ENCODE data around the gene TRAPPC3. TPM values are rescaled to one million over a fixed set of nuclear protein-coding genes. Genes with fewer than 3 reads are reported as not detected.

TRAPPC3 gene
- total RNA-seq, 2 experiments from 2014 or later, result 43.8 to 53.8 TPM

DNA sequence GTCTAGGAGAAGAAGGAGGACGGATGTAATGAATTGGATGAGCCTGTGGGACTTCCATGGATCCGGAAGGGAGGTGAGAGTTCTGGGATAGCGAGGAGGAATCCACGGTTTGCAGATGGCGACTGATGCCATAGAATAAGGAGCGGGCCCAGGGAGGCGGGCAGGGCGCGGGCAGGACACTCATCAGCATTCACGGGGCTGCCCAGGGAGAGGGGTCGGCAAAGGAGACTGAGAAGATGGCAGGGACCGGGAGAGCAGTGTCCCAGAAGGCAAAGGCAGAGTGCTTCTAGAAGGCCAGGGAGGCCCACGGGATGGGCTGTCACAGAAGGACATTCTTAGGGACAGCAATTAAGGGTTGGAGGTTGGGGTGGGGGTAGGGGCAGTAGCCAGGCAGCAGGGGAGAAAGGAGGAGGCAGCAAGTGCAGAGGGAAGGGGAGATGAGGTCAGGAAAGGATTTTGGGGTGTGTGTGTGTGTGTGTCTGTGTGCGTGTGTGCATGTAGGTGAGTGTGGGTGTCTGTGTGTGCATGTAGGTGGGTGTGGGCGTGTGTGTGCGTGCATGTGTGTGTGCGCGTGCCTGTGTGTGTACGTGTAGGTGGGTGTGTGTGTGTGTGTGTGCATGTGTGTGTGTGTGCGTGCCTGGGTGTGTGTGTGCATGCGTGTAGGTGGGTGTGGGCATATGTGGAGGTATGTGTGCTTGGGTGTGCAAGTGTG lies 23.1 kb downstream of the TRAPPC3 start:
- no peak for ATAC-seq
- CTCF ChIA-PET, result no interaction called here

DNA sequence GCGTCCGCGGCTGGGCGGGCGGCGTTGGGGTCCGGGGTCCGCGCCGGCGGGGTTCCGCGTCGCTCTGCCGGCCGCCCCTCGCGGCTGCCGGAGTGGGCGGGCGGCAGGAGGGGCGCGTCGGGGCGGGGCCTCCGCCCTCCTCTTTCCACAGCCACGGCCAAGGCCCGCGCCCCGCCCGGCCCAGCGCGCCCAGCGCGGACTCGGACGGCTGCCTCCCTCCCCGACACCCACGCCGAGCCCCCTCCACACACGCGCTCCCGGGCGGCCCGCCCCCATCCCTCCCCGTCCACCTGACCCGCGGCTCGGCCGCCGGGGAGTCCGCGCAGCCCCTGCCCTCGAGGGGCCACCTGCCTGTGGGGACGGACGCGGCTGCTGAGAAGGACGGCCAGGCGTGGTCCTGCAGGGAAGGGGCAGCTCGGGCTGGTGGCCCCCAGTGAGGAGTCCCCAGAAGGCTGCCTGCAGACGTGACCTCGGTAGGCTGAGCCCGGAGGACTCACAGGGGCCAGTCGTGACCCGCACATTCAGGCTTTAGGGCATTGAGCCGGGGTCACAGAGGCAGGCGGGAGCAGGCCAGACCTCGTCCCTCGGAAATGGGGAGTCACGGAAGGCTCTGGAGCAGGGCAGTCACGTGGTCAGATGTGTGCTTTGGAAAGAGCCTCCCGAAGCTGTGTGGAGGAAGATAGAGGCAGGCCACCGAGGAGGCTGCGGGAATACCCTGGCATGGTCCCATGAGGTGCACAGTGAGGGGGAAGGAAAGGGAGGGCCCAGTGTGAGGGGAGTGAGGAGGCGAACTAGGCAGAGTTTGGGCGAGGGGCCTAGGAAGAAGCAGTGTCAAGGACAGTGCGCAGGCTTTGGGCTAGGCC lies 23.9 kb downstream of the TRAPPC3 start, which contains the start of gene COL8A2:
COL8A2 (minus strand) TSS at position 94 of the 863 bp plus-strand sequence. CDS start 24,980 bp downstream, outside the sequence.
- H3K36me3 Mint-ChIP-seq (ENCODE audit: low read depth), result no peaks in the 10 kb centered on the region
- peak within 1 kb of the TSS; percentile 15 for H3K4me3 Mint-ChIP-seq
- H3K4me1 Mint-ChIP-seq, result peaks cover 20% of the 10 kb centered on the region
- POLR2A ChIA-PET, result no interaction called here
- CTCF ChIA-PET, result no interaction called here
- H3K27me3 Mint-ChIP-seq, result peaks cover 41% of the 10 kb centered on the region
- ATAC-seq, result no peak
- intact Hi-C loops (cut with DNase I, micrococcal nuclease), result no loop called here
- H3K9me3 Mint-ChIP-seq (ENCODE audit: low read depth), result no peaks in the 10 kb centered on the region
- H3K27ac Mint-ChIP-seq, result no peak within 1 kb of the TSS
- no peak for DNase-seq

More for the DNA sequence above, 23.1 kb downstream of the TRAPPC3 start:
- Mint-ChIP-seq H3K4me3 (no peak overlapping the region), H3K27ac (no peak overlapping the region), H3K9me3 (ENCODE audit: low read depth) (no peaks in the 10 kb centered on the region), H3K27me3 (peaks cover 41% of the 10 kb centered on the region), H3K36me3 (ENCODE audit: low read depth) (no peaks in the 10 kb centered on the region), H3K4me1 (peaks cover 20% of the 10 kb centered on the region)
- POLR2A ChIA-PET, result interaction anchor here (0.6 kb wide), 1 partner anchor 180 kb away, joined by 3 read pairs; the partner anchor contains the start of gene SH3D21
- intact Hi-C loops (cut with DNase I, micrococcal nuclease), result no loop called here
- DNase-seq, result no peak

DNA sequence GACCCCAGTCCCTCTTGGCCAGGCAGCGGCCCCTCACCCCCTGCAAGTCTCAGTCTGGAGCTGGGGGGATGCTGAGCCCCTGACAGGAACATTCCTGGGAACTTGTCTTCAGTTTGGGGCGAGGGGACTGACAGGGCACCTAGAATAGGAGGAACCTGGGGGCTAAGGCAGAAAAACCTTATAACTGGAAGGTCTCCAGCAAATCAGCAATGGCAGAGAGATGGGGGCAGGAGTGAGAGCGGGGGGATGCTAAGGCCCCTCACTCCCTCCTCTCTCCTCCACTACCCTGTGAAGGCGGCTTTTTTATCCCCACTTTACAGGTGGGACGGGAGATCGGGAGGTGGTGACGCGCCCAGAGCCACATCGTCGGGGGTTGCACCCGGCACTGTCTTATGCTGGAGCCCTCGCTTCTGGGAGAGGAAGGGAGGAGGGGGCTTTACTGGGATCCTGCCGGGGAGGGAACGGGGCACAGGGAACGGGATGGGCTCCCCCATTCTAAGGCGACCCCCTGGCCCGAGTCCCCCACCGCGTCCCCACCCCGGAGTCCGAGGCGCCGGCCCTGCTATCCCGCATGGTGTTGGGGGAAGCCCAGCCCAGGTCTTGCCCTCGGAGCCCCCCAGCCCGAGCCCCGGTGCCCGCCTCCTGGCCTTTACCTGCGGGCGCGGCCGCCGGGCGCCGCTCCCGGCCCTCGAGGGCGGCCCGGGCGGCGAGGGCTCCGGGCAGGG lies 24.7 kb downstream of the TRAPPC3 start:
- H3K36me3 Mint-ChIP-seq (ENCODE audit: low read depth), result no peaks in the 10 kb centered on the region
- intact Hi-C loops (cut with DNase I, micrococcal nuclease), result no loop called here
- POLR2A ChIA-PET, result no interaction called here
- no peaks in the 10 kb centered on the region for H3K9me3 Mint-ChIP-seq (ENCODE audit: low read depth)
- no peak for DNase-seq
- CTCF ChIA-PET, result no interaction called here
- peaks cover 41% of the 10 kb centered on the region for H3K27me3 Mint-ChIP-seq
- H3K4me1 Mint-ChIP-seq, result peaks cover 20% of the 10 kb centered on the region
- no peak overlapping the region for H3K27ac Mint-ChIP-seq
- peak overlapping the region; percentile 15 for H3K4me3 Mint-ChIP-seq
- ATAC-seq, result no peak

DNA sequence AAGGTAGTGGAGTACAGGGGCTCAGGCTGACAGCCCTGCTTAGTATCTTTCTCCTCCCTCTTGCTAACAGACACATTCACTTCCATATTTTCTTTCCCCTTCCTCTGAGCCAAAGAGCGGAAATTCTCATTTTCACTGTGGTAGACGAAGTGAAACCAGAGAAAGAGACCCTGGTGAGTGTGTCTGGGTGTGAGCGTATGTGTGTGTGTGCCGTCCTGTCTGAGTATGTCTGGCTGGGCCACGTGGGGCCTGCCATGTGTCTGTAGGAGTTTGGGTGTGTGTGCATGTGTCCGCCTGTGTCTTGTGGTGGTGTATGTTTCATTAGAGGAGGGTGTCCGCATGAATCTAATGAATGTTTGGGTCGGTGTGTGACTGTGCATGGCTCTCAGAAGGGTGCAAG lies 25.9 kb downstream of the TRAPPC3 start:
- intact Hi-C loops (cut with DNase I, micrococcal nuclease), result no loop called here
- H3K4me3 Mint-ChIP-seq, result no peak overlapping the region
- peaks cover 41% of the 10 kb centered on the region for H3K27me3 Mint-ChIP-seq
- CTCF ChIA-PET, result no interaction called here
- no peaks in the 10 kb centered on the region for H3K9me3 Mint-ChIP-seq (ENCODE audit: low read depth)
- ATAC-seq, result peak; percentile 73
- no peak overlapping the region for H3K27ac Mint-ChIP-seq
- DNase-seq, result peak; percentile 51
- no peaks in the 10 kb centered on the region for H3K36me3 Mint-ChIP-seq (ENCODE audit: low read depth)
- POLR2A ChIA-PET, result interaction anchor here (0.7 kb wide), 1 partner anchor 12 kb away, joined by 3 read pairs; no protein-coding TSS in a partner anchor
- H3K4me1 Mint-ChIP-seq, result peaks cover 20% of the 10 kb centered on the region

DNA sequence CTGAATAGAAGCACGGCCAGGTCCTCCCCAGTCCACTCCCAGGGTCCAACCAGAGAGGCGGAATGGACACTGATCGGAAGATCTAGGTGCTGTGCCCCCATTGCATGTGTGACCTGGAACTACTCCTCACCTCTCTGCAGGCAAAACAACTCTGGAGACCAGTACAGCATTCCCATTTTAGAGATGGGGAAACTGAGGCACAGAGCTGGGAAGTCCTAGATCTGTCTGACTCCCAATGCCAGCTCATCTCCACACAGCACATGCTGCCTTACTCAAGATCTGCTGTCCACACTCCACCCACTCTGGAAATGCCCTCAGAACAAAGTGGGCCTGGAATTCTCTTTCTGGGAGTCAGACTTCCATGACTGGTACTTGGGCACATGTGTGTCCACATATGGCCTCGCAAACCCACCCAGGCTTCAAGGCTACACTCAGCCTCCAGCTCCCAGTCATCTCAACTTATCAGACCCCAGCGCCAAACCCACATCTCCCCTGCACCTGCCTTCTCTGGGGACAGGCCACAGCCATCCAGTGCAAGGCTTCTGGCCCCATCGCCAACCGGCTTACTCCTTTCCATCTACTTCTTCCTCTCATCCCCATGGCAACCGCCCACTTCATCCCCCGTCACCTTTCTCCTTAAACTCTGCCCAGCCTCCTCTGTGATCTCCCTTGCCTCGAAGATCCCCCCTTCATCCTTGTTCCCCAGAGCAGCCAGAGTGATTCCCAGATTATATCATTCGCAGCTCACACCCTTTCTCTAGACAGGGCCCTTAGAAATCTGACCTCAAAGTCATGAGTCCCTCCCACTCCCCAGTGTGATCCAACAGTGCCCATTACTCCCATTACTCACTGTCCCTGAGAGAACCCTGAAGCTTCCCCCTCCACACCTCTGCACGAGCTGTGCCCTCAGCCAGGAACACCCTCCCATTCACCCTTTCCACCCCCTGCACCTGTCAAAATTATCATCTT lies 26.9 kb downstream of the TRAPPC3 start:
- ATAC-seq (no peak), DNase-seq (no peak)
- intact Hi-C loops (cut with DNase I, micrococcal nuclease), result no loop called here
- no peaks in the 10 kb centered on the region for H3K36me3 Mint-ChIP-seq (ENCODE audit: low read depth)
- H3K4me3 Mint-ChIP-seq, result no peak overlapping the region
- no peaks in the 10 kb centered on the region for H3K9me3 Mint-ChIP-seq (ENCODE audit: low read depth)
- ChIA-PET CTCF (interaction anchor here (0.6 to 1.2 kb wide), 3 partner anchors 9 to 276 kb away, joined by 3 read pairs; partner anchors contain the start of gene LSM10), POLR2A (no interaction called here)
- H3K27me3 Mint-ChIP-seq, result peaks cover 41% of the 10 kb centered on the region
- H3K27ac Mint-ChIP-seq, result no peak overlapping the region
- H3K4me1 Mint-ChIP-seq, result peaks cover 20% of the 10 kb centered on the region

DNA sequence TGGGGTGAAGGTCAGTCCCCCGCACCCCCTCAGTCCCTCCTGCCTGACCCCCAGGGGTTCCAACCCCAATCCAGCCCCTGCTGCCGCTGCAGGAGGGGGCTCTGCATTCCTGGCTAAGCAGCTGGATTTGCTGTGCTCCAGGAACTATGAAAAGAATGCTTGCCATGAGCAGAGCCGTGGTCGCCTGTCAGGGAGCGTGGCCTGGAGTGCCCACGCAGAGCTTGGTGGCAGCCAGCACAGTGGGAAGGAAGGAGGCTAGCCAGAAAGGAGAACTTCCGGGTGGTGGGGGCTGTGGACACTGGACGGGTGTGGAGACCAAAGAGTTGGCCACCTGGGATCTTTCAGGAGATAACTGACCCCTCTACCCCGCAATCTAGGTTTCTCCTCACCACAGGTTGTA lies 29.8 kb downstream of the TRAPPC3 start:
- Mint-ChIP-seq H3K27me3 (peaks cover 27% of the 10 kb centered on the region), H3K27ac (no peak overlapping the region), H3K4me1 (peaks cover 10% of the 10 kb centered on the region), H3K4me3 (no peak overlapping the region), H3K36me3 (ENCODE audit: low read depth) (no peaks in the 10 kb centered on the region), H3K9me3 (ENCODE audit: low read depth) (no peaks in the 10 kb centered on the region)
- intact Hi-C loops (cut with DNase I, micrococcal nuclease), result no loop called here
- ATAC-seq, result no peak
- POLR2A ChIA-PET, result no interaction called here
- no peak for DNase-seq
- CTCF ChIA-PET, result interaction anchor here (0.6 to 1.5 kb wide), 4 partner anchors 15 to 398 kb away, joined by 3 to 8 read pairs (median 4); partner anchors contain the start of gene THRAP3

DNA sequence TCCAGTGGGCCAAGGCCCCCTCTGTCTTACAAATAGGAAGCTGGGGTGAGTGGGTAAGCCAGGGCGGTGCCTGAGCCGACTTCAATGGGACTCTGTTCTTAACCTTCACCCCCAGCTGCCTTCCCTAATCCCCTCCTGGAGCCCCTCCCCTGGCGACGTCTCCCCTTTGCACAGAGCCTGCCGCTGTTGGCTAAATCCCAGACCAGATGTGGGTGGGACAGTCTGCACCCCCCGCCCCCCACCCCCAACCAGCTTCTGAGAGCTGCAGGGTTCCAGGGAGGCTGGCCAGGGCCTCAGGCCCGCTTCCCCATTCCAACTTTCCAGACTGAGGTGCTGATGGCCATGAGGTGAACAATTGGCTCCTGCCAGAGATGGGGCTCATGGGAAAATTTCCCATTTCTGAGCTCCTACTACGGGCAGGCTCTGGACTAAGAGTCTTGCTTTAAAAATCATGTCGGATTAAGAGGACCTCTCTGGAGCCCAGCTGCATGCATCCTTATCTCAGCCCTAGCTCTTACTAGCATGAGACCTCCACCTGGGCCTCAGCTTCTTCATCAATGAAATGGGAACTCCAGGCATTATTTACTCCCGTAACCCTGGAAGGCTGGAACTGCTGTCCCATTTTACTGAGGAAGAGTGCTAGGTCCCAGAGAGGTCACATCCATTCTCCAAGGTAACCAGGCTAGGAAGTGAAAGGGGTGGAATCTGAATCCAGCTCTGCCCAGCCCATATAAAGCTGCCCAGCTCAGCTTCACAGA lies 30.7 kb downstream of the TRAPPC3 start:
- ATAC-seq (no peak), DNase-seq (no peak)
- Mint-ChIP-seq H3K27ac (no peak overlapping the region), H3K4me1 (peaks cover 9% of the 10 kb centered on the region), H3K4me3 (no peak overlapping the region), H3K9me3 (ENCODE audit: low read depth) (no peaks in the 10 kb centered on the region), H3K27me3 (peaks cover 20% of the 10 kb centered on the region), H3K36me3 (ENCODE audit: low read depth) (no peaks in the 10 kb centered on the region)
- ChIA-PET CTCF (interaction anchor here (0.6 to 1.8 kb wide), 6 partner anchors 13 to 399 kb away, joined by 3 to 8 read pairs (median 4); partner anchors contain the start of gene THRAP3), POLR2A (no interaction called here)
- intact Hi-C loops (cut with DNase I, micrococcal nuclease), result no loop called here

DNA sequence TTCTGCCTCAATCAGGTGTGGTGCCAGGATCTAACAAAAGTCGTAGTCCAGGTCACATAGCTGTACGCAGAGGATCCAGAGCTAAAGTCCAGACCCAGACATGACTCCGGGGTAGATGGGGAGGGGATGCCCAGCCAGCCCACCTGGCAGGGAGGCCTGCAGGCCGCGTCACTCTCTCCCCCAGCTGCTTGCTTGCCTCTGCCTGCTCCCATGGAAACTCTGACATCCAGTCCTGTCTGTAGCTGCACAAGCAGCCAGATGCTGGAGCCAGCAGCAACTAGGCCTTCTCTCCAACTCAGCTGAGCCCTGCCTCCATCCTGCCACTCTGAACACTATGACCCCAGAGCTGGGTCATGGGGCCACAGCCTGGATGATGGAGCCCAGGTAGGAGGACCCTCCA lies 32.4 kb downstream of the TRAPPC3 start:
- ChIA-PET CTCF (interaction anchor here (0.9 to 1.9 kb wide), 3 partner anchors 12 to 18 kb away, joined by 4 to 5 read pairs (median 5); no protein-coding TSS in a partner anchor), POLR2A (interaction anchor here (1.2 kb wide), 1 partner anchor 152 kb away, joined by 3 read pairs; no protein-coding TSS in a partner anchor)
- ATAC-seq (peak; percentile 19), DNase-seq (no peak)
- intact Hi-C loops (cut with DNase I, micrococcal nuclease), result no loop called here
- Mint-ChIP-seq H3K9me3 (ENCODE audit: low read depth) (no peaks in the 10 kb centered on the region), H3K4me1 (no peaks in the 10 kb centered on the region), H3K27me3 (peaks cover 3% of the 10 kb centered on the region), H3K27ac (no peak overlapping the region), H3K36me3 (ENCODE audit: low read depth) (no peaks in the 10 kb centered on the region), H3K4me3 (no peak overlapping the region)

DNA sequence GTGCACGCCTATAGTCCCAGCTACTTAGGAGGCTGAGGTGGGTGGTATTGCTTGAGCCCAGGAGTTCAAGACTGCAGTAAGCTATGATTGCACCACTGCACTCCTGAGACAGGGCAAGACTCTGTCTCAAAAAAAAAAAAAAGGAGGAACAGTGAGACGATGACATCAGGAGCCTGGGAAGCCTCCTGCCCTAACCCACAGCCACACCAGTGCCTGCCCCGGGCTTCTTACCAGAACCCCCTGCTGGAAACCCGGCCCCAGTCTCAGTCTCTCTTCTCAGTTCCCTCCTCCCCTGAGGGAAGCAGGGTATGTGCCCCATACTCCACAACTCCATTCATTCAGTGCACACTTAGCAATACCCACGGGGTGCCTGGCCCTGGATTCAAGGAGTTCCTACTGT lies 33.4 kb downstream of the TRAPPC3 start:
- no peaks in the 10 kb centered on the region for H3K36me3 Mint-ChIP-seq (ENCODE audit: low read depth)
- H3K27ac Mint-ChIP-seq, result no peak overlapping the region
- no peaks in the 10 kb centered on the region for H3K9me3 Mint-ChIP-seq (ENCODE audit: low read depth)
- intact Hi-C loops (cut with DNase I, micrococcal nuclease), result no loop called here
- ChIA-PET CTCF (interaction anchor here (1.9 to 2.5 kb wide), 2 partner anchors 19 to 170 kb away, joined by 5 to 8 read pairs; no protein-coding TSS in a partner anchor), POLR2A (no interaction called here)
- ATAC-seq, result no peak
- H3K4me3 Mint-ChIP-seq, result no peak overlapping the region
- DNase-seq, result no peak
- H3K4me1 Mint-ChIP-seq, result peaks cover 4% of the 10 kb centered on the region
- H3K27me3 Mint-ChIP-seq, result no peaks in the 10 kb centered on the region

DNA sequence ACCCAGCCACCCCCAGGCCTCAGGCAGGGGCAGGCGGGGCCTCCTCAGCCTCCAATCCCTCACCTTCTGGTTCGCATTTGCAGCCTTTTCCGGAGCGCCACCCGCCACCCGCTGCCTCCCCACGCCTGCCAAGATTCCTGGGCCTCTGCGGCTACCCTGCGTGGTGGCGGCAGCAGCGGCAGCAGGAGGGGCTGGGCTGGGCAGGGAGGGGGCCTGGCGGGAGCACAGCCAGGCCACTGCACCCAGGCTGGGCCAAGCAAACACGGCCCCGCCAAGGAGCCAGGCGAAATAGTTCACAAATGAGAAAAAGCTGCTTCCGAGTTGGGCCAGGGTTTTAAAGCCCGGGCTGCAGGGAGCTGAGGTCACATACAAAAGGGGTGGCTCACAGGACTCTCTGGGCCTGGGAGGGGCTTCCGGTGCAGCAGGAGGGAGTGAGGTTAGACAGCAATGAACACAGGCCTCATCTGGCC lies 34.1 kb downstream of the TRAPPC3 start:
- intact Hi-C loops (cut with DNase I, micrococcal nuclease), result no loop called here
- peaks cover 4% of the 10 kb centered on the region for H3K4me1 Mint-ChIP-seq
- ChIA-PET POLR2A (no interaction called here), CTCF (interaction anchor here (2.5 kb wide), 1 partner anchor 170 kb away, joined by 8 read pairs; no protein-coding TSS in a partner anchor)
- no peaks in the 10 kb centered on the region for H3K27me3 Mint-ChIP-seq
- ATAC-seq (no peak), DNase-seq (no peak)
- H3K36me3 Mint-ChIP-seq (ENCODE audit: low read depth), result no peaks in the 10 kb centered on the region
- no peak overlapping the region for H3K27ac Mint-ChIP-seq
- H3K4me3 Mint-ChIP-seq, result no peak overlapping the region
- no peaks in the 10 kb centered on the region for H3K9me3 Mint-ChIP-seq (ENCODE audit: low read depth)

Data from activated CD4-positive, alpha-beta T cell treated with anti-CD3 and anti-CD28 coated beads for 36 hours (primary cell).